Measurements from ENCODE around the gene TIGD6. TPM values are rescaled to one million over a fixed set of nuclear protein-coding genes. Genes with fewer than 3 reads are reported as not detected.

Gene TIGD6
- total RNA-seq, 1 experiment from 2014 or later: 2.1 TPM

GRCh38 chr5:150045549-150045948 lies 45.1 kb upstream of the TIGD6 start:
- Mint-ChIP-seq H3K9me3 (no peaks in the 10 kb centered on the region), H3K4me1 (peaks cover 5% of the 10 kb centered on the region), H3K27ac (no peak overlapping the region), H3K27me3 (ENCODE audit: low read depth) (no peaks in the 10 kb centered on the region), H3K4me3 (no peak overlapping the region), H3K36me3 (peaks cover 76% of the 10 kb centered on the region)
- ChIA-PET CTCF (interaction anchor here (1.0 to 1.2 kb wide), 7 partner anchors 11 to 174 kb away, joined by 3 to 7 read pairs (median 3); no protein-coding TSS in a partner anchor), POLR2A (no interaction called here)
- ATAC-seq (peak; percentile 69), DNase-seq (ENCODE audit: low spot score) (peak; percentile 29)
- no peak for TF ChIP-seq HMGA2 (CRISPR knock-in tag; IDR thresholded peaks at IDR 0.05)
- no peak for TF ChIP-seq NFE2L1 (CRISPR knock-in tag; IDR thresholded peaks at IDR 0.05)
- no peak for TF ChIP-seq ZNF416 (CRISPR knock-in tag; IDR thresholded peaks at IDR 0.05)
- TF ChIP-seq NR3C1 (CRISPR knock-in tag; conservative IDR thresholded peaks at IDR 0.05; ENCODE audit: low read depth): no peak
- TF ChIP-seq MYBL2 (CRISPR knock-in tag; IDR thresholded peaks at IDR 0.05): no peak
- TF ChIP-seq TCF7 (CRISPR knock-in tag; IDR thresholded peaks at IDR 0.05; ENCODE audit: low read depth): no peak
- no peak for TF ChIP-seq GABPB1 (CRISPR knock-in tag; IDR thresholded peaks at IDR 0.05)
- TF ChIP-seq FOXP4 (CRISPR knock-in tag; IDR thresholded peaks at IDR 0.05): no peak
- no peak for TF ChIP-seq CTCF (IDR thresholded peaks at IDR 0.05)
- no peak for TF ChIP-seq ZNF263 (CRISPR knock-in tag; IDR thresholded peaks at IDR 0.05; ENCODE audit: low read depth)

- ATAC-seq (no peak), DNase-seq (ENCODE audit: low spot score) (no peak)
- Mint-ChIP-seq H3K4me1 (peaks cover 5% of the 10 kb centered on the region), H3K36me3 (peaks cover 74% of the 10 kb centered on the region), H3K27ac (no peak overlapping the region), H3K27me3 (ENCODE audit: low read depth) (no peaks in the 10 kb centered on the region), H3K4me3 (no peak overlapping the region), H3K9me3 (no peaks in the 10 kb centered on the region)
- ChIA-PET CTCF (no interaction called here), POLR2A (no interaction called here)
- TF ChIP-seq SP1 (CRISPR knock-in tag; conservative IDR thresholded peaks at IDR 0.05) (no peak), ATF3 (CRISPR knock-in tag; conservative IDR thresholded peaks at IDR 0.05) (no peak), ZNF232 (CRISPR knock-in tag; IDR thresholded peaks at IDR 0.05) (no peak), TCF7 (CRISPR knock-in tag; IDR thresholded peaks at IDR 0.05; ENCODE audit: low read depth) (no peak), ATF6 (CRISPR knock-in tag; IDR thresholded peaks at IDR 0.05) (no peak), IRF1 (CRISPR knock-in tag; IDR thresholded peaks at IDR 0.05) (no peak), CBFB (CRISPR knock-in tag; IDR thresholded peaks at IDR 0.05; ENCODE audit: low read depth) (no peak), NFATC4 (CRISPR knock-in tag; IDR thresholded peaks at IDR 0.05) (no peak), E2F4 (CRISPR knock-in tag; IDR thresholded peaks at IDR 0.05; ENCODE audit: borderline replicate concordance, low read depth) (no peak), ZBTB21 (CRISPR knock-in tag; IDR thresholded peaks at IDR 0.05; ENCODE audit: borderline replicate concordance) (no peak), ZNF263 (CRISPR knock-in tag; IDR thresholded peaks at IDR 0.05; ENCODE audit: low read depth) (no peak), MYBL2 (CRISPR knock-in tag; IDR thresholded peaks at IDR 0.05) (no peak), ZNF396 (CRISPR knock-in tag; IDR thresholded peaks at IDR 0.05; ENCODE audit: borderline replicate concordance) (no peak), EMX1 (CRISPR knock-in tag; IDR thresholded peaks at IDR 0.05) (no peak), CDX4 (CRISPR knock-in tag; IDR thresholded peaks at IDR 0.05; ENCODE audit: borderline replicate concordance) (no peak), FOXP1 (CRISPR knock-in tag; IDR thresholded peaks at IDR 0.05; ENCODE audit: borderline replicate concordance) (no peak), ZNF423 (CRISPR knock-in tag; IDR thresholded peaks at IDR 0.05) (no peak), ZNF121 (CRISPR knock-in tag; IDR thresholded peaks at IDR 0.05) (no peak)
- TF ChIP-seq, protein P1, sequence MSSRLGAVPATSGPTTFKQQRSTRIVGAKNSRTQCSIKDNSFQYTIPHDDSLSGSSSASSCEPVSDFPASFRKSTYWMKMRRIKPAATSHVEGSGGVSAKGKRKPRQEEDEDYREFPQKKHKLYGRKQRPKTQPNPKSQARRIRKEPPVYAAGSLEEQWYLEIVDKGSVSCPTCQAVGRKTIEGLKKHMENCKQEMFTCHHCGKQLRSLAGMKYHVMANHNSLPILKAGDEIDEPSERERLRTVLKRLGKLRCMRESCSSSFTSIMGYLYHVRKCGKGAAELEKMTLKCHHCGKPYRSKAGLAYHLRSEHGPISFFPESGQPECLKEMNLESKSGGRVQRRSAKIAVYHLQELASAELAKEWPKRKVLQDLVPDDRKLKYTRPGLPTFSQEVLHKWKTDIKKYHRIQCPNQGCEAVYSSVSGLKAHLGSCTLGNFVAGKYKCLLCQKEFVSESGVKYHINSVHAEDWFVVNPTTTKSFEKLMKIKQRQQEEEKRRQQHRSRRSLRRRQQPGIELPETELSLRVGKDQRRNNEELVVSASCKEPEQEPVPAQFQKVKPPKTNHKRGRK (CRISPR knock-in tag; IDR thresholded peaks at IDR 0.05; ENCODE audit: borderline replicate concordance): no peak
Observed at GRCh38 chr5:150044712-150045111, 44.3 kb upstream of the TIGD6 start.

Data from WTC11 (cell line).